NCI-H1105 treated with DMSO at 0.1 percent for 48 hours (cell line): ENCODE data around the gene SOX10.

Experiments
- DNase-seq: peaks from one replicate; lab custom pipeline; 2025; lab: John Stamatoyannopoulos, UW

Gene SOX10

DNA sequence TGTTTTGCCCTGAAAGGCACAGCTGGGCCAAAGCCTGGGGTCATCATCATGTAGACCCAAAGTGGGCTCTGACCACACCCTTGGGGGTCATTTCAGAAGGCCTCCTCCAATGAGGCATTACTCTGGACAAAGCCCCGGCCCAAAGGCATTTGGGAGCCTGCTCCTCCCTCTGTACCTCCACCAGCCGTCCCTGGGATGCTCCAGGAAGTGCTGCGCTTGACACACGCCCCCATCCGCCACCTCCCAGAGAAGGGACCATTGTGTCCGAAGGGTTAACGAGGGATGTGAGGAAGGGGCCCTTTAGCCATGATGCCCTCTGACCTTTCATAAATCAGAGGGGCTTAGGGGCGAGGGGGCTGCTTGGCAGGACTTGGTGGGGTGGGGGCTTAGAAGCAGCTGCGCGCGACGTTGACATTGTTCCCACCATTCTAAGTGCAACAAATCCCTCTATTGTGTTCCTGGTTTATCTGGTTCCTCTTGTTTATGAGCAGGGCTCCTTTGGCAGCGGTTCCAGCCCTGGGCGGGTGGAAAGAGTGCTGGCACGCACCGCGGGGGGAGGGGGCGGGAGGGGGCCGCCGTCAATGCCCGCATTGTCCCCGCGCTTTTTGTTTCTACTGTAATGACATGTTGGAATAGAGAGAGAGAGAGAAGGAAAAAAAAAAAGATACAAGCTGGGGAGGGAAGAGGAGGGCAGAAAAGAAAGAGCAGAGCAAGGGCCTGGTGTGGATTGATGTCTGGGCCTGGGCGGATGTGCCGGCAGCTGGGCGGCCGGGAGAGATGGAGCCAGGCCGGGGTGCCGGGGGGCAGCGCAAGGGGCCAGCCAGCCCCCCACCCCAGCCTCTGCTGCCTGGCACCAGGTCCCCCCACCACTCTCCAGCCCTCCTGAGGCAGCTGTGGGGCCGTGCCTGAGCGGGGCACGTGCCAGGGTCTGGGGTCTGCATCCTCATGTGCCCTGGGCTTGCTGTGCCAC is 32.1 kb upstream of the SOX10 start:
- DNase-seq, result no peak

GRCh38 chr22:38014083-38014482 is 29.7 kb upstream of the SOX10 start:
- no peak for DNase-seq

GRCh38 chr22:38012604-38013072 is 28.3 kb upstream of the SOX10 start:
- no peak for DNase-seq

GRCh38 chr22:38009000-38009806 is 24.8 kb upstream of the SOX10 start:
- DNase-seq, result no peak

- DNase-seq, result no peak
Measured at GRCh38 chr22:38007330-38007902, 23.1 kb upstream of the SOX10 start.

DNA sequence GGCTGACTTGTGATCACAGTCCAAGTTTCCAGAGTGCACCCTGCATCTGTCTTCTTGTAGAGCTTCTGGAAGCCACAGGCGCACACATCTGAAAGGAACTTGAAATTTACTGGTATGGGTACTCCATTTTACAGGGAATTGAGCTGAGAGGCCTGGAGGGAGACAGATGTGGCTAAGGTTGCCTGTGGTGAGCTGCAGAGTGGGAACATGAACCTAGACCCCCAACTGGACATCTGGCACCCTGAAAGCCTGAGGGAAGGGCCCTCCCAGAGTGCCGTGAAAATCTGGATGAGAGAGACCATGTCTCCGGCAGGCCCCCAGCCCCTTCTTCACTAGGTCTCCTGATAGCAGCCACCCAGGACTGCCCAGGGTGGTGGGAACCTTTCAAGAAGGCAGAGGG is 22.6 kb upstream of the SOX10 start:
- no peak for DNase-seq

GRCh38 chr22:38005943-38006342 is 21.6 kb upstream of the SOX10 start:
- DNase-seq, result no peak

- DNase-seq, result no peak
Measured at GRCh38 chr22:37999640-38000272, 15.4 kb upstream of the SOX10 start.

DNA sequence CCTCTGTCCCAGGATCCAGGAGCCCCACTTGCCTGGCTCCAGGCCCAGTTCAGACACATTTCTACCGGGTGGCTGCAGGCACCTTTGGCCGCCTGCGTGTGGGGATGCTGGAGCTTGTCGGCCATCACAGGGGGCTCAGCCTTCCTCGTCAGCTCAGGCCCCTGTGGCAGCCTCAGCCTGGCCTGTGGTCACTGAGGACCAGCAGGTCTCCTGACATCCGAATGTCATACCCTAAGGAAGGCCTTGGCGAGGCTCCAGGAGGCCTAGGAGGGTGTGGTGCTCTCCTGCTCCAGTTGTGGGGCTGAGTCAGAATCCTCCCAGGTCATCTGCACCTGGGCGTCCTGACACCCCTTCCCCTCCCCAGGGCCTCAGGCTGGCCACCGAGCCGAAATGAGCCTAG is 14.9 kb upstream of the SOX10 start:
- DNase-seq, result no peak

- no peak for DNase-seq
Measured at GRCh38 chr22:37998543-37998942, 14.2 kb upstream of the SOX10 start.

DNA sequence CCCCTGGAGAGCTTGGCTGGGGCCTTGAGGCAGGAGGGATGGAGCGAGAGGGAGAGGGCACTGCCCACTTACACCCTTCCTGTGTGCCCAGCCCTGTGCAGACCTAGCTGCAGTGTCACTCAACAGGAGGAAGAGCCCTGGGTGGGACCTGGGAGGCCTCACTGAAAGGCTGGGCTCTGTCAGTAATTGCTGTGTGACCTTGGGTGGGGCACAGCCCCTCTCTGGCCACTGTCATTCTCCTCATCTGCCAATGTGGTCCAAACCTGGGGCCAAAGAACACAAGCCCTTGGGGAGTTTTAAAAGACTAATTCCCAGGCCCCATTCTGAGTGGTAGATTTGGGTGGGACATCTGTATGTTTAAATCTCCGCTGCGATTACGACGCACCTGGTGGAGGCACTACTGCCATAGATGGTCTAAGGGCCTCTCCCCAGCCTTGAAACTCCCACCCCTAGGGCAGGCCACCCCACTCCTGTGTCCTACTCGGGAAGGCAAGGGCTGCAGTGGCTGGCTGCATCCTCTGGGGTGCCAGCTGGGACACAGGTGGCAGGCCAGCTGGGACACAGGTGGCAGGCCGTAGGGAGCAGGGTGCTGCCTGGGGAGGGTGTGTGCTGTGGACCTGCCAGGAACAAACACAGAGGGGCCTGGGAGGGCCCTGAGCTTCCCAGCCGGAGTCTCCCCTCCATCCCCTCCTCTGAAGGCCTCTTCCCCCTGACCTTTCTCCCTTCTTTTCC is 12.3 kb upstream of the SOX10 start:
- DNase-seq, result no peak

- no peak for DNase-seq
Measured at GRCh38 chr22:37996079-37996478, 11.7 kb upstream of the SOX10 start.

DNA sequence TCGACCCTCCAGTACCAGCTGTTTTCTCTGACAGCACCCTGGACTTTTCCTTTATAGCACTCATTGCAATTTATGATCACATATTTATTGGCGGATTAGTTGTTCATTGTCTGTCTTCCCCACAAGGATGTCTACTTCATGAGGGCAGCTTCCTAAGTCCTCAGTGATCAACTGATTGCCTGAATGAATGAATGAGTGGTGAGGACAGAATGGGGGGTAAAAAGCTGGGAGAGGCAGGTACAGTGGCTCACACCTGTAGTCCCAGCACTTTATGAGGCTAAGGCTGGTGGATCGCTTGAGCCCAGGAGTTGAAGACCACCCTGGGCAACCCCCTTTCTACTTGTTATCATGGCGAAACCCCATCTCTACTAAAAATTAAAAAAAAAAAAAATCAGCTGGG is 11.1 kb upstream of the SOX10 start:
- DNase-seq, result no peak

DNA sequence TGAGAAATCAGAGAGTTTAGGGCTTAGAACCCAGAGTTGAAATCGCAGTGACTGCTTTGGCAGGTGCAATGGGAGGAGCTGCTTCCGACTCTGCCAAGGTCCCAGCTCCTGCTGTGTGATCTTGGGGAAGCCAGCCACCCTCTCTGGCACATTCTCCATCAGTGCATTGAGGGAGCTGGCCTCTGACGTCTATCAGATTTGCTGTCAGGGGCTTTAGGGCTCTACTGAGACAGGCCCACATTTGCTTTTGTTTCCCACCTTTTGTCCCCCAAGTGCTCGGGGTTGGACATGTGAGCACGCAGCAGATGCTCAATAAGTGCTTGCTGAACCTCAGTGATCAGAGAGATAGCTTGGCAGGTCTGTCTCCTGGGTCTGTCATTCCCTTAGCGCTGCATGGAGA is 10.6 kb upstream of the SOX10 start:
- no peak for DNase-seq

DNA sequence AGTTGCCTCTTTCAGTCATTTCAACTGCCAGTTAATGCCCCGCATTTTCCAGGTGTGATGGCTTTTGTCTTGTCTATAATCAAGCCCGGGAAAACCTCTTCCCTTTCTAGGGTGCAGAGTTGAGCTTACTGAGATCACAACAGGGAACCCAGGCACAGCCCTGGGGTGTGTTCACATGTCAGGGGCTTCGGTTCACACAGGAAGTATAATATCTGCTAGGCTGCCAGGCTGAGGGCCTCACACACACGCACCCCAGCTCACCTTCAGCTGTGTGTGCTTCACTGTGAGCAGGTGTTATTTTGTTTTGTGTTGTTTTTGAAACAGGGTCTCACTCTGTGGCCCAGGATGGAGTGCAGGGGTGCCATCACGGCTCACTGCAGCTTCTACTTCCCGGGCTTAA is 9.7 kb upstream of the SOX10 start:
- no peak for DNase-seq

DNA sequence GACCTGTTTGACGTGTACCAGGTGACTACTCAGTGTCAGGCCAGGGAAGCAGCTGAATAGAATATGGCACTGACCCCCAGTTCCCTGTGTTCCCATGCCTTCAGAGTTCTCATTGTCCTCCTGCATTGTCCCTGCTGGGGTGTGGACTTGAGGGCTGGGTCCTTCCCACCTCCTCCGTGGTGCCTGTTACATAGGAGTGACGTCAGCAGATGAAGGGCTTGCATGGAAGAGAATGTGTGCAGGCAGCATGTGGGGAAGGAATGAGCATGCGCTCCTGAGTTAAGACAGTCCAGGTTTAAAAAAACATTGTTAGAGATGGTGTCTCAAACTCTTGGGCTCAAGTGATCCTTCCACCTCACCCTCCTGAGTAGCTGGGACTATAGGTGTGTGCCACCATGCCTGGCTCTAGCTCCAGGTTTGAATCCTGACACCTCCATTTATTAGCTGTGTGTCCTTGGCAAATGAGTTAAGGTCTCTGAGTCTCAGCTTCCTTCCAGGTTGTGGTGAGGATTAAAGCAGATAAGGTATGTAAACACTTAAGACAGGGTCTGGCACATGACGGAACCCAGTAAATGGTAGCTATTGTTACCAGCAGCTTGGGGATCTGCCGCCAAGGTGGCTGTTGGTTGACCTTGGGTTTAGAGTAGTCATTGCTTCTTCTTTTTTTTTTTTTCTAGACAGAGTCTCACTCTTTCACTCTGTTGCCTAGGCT is 7.5 kb upstream of the SOX10 start:
- no peak for DNase-seq

DNA sequence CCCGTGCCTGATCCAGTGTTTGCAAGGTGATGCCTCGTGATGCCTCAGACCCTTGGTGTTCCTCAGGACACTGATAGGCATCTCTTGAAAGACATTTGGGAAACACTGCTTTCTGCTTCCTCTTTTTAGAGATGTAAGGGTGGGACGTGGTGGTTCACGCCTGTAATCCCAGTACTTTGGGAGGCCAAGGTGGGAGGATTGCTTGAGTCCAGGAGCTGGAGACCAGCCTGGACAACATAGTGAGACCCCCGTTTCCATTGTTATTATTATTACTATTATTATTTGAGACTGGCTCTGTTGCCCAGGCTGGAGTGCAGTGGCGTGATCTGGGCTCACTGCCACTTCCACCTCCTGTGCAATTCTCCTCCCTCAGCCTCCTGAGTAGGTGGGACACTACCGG is 6.5 kb upstream of the SOX10 start:
- no peak for DNase-seq

GRCh38 chr22:37990301-37990700 is 5.9 kb upstream of the SOX10 start:
- no peak for DNase-seq

- no peak for DNase-seq
Measured at GRCh38 chr22:37989146-37990045, 5.0 kb upstream of the SOX10 start.

DNA sequence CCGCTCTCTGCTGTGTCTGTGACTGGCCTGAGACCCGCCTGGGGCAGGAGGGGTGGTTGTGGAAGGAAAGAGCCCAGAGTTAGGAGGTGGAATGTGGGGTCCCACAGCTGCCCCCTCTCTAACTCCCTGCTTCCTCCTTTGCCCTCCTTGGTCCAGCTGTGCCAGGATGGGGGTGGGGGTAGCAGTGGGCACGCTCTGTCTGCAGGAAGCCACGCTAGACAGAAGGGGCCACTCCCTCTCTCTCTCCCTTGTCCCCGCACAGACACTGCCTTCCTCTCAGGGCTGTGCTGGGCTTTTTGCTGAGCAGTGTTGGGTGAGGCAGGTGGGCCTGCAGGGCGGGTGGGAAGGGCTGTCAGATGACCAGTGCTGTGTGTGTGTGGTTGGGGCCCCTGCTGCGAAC is 2.0 kb upstream of the SOX10 start:
- no peak for DNase-seq
